ENCODE measurements around the gene XDH.

The XDH gene

GRCh38 chr2:31414601-31415241 is at the start of gene XDH:
Gene XDH (minus strand): TSS chr2:31414742. CDS start chr2:31414666, 76 bp downstream.
- DNase-seq, result no peak

- no peak for DNase-seq
These were observed 43.1 kb upstream of the XDH start for GRCh38 chr2:31457651-31458050.

- DNase-seq, result no peak
These were observed 32.3 kb upstream of the XDH start for GRCh38 chr2:31446848-31447247.

- no peak for DNase-seq
These were observed 27.8 kb upstream of the XDH start for GRCh38 chr2:31442376-31442775.

GRCh38 chr2:31440764-31441163 is 26.2 kb upstream of the XDH start:
- DNase-seq, result no peak

GRCh38 chr2:31434911-31435310 is 20.4 kb upstream of the XDH start:
- DNase-seq, result peak in 1 of 2 donors; percentile 6

- no peak for DNase-seq
These were observed 19.0 kb upstream of the XDH start for GRCh38 chr2:31433541-31433940.

- no peak for DNase-seq
These were observed 16.1 kb upstream of the XDH start for GRCh38 chr2:31430439-31431165.

- DNase-seq, result peak in 1 of 2 donors; percentile 46
These were observed 15.4 kb upstream of the XDH start for GRCh38 chr2:31429759-31430438.

GRCh38 chr2:31429040-31429439 is 14.5 kb upstream of the XDH start:
- DNase-seq, result no peak

GRCh38 chr2:31428001-31428418 is 13.5 kb upstream of the XDH start:
- no peak for DNase-seq

- no peak for DNase-seq
These were observed 11.6 kb upstream of the XDH start for GRCh38 chr2:31426096-31426495.

- DNase-seq, result no peak
These were observed 7.1 kb upstream of the XDH start for GRCh38 chr2:31421634-31422033.

GRCh38 chr2:31420936-31421335 is 6.4 kb upstream of the XDH start:
- DNase-seq, result no peak

GRCh38 chr2:31419386-31419785 is 4.8 kb upstream of the XDH start:
- DNase-seq, result no peak

GRCh38 chr2:31415421-31415820 is 879 bp upstream of the XDH start:
- DNase-seq, result no peak

GRCh38 chr2:31413862-31414550 is 536 bp downstream of the XDH start:
- DNase-seq, result peak in 1 of 2 donors; percentile 25

- DNase-seq, result no peak
These were observed 1.5 kb downstream of the XDH start for GRCh38 chr2:31413025-31413424.

GRCh38 chr2:31411771-31412170 is 2.8 kb downstream of the XDH start:
- no peak for DNase-seq

- no peak for DNase-seq
These were observed 7.8 kb downstream of the XDH start for GRCh38 chr2:31406593-31407385.

GRCh38 chr2:31404827-31405226 is 9.7 kb downstream of the XDH start:
- DNase-seq, result no peak

- no peak for DNase-seq
These were observed 10.2 kb downstream of the XDH start for GRCh38 chr2:31404302-31404701.

GRCh38 chr2:31402388-31402787 is 12.2 kb downstream of the XDH start:
- DNase-seq, result no peak
